GM12875 (cell line): ENCODE results near the gene SPATA31E1.

Experiments used
- H3K4me3 ChIP-seq: one replicate; pipeline ENCODE4 v1.5.1; 2011; ENCODE audit warnings: low read depth, low read length, control low read depth
- CTCF ChIP-seq: IDR thresholded peaks from 2 replicates; pipeline ENCODE4 v1.5.1; 2011; ENCODE audit warnings: low read depth, mild to moderate bottlenecking, control low read depth, inconsistent platforms, low read length, moderate library complexity, borderline replicate concordance; ENCODE audit not compliant: insufficient read depth

The SPATA31E1 gene

GRCh38 chr9:87871425-87872078 lies 11.1 kb upstream of the SPATA31E1 start:
- no peak for TF ChIP-seq CTCF
- H3K4me3 ChIP-seq, result no peak overlapping the region

- H3K4me3 ChIP-seq, result no peak overlapping the region
- TF ChIP-seq CTCF, result no peak
These were observed 10.5 kb upstream of the SPATA31E1 start for GRCh38 chr9:87872079-87872624.

- no peak overlapping the region for H3K4me3 ChIP-seq
- TF ChIP-seq CTCF, result no peak
These were observed 8.9 kb upstream of the SPATA31E1 start for GRCh38 chr9:87873607-87874303.

- no peak for TF ChIP-seq CTCF
- H3K4me3 ChIP-seq, result no peak overlapping the region
These were observed 8.4 kb upstream of the SPATA31E1 start for GRCh38 chr9:87874304-87874623.

- TF ChIP-seq CTCF, result no peak
- H3K4me3 ChIP-seq, result no peak overlapping the region
These were observed 7.6 kb upstream of the SPATA31E1 start for GRCh38 chr9:87875060-87875459.

- TF ChIP-seq CTCF, result no peak
- H3K4me3 ChIP-seq, result no peak overlapping the region
These were observed 6.7 kb upstream of the SPATA31E1 start for GRCh38 chr9:87875831-87876545.
